MM.1S (cell line): ENCODE data around the gene TMEM134.

Experiments used
- DNase-seq: peaks from one replicate; pipeline ENCODE4 v3.0.0-alpha.2; 2015
- H2AFZ ChIP-seq: fragments of 300-600 bp; sonication (generic); 2 replicates; pipeline ENCODE4 v1.6.0; 2016; ENCODE audit warnings: antibody characterized with exemption, low read length
- H3F3A ChIP-seq: fragments of 300-600 bp; sonication (generic); 2 replicates; pipeline ENCODE4 v1.6.1; 2016; ENCODE audit warnings: mild to moderate bottlenecking, antibody characterized with exemption, low read length, moderate library complexity, mixed read lengths; ENCODE audit not compliant: insufficient read depth
- H3K27ac ChIP-seq: fragments of 300-600 bp; sonication (generic); 2 replicates; pipeline ENCODE4 v1.5.1; 2016; ENCODE audit warnings: mild to moderate bottlenecking, low read length
- H3K27me3 ChIP-seq: fragments of 300-600 bp; sonication (generic); replicated peaks from 2 replicates; pipeline ENCODE4 v1.6.0; 2016; ENCODE audit warnings: low read length; ENCODE audit not compliant: insufficient read depth
- H3K36me3 ChIP-seq: fragments of 300-600 bp; sonication (generic); replicated peaks from 2 replicates; pipeline ENCODE4 v1.6.1; 2016; ENCODE audit warnings: mild to moderate bottlenecking, low read length, mixed read lengths; ENCODE audit not compliant: insufficient read depth
- H3K4me1 ChIP-seq: fragments of 300-600 bp; sonication (generic); 2 replicates; pipeline ENCODE4 v1.6.1; 2016; ENCODE audit warnings: low read length, mixed read lengths
- H3K4me2 ChIP-seq: fragments of 300-600 bp; sonication (generic); 2 replicates; pipeline ENCODE4 v1.6.0; 2016; ENCODE audit warnings: low read depth, low read length
- H3K4me3 ChIP-seq: fragments of 300-600 bp; sonication (generic); 2 replicates; pipeline ENCODE4 v1.5.1; 2016; ENCODE audit warnings: low read length, mixed read lengths
- H3K79me2 ChIP-seq: fragments of 300-600 bp; sonication (generic); 2 replicates; pipeline ENCODE4 v1.6.1; 2016; ENCODE audit warnings: mixed run types, low read length, mixed read lengths
- H3K9ac ChIP-seq: fragments of 300-600 bp; sonication (generic); 2 replicates; pipeline ENCODE4 v1.6.1; 2016; ENCODE audit warnings: low read length, mixed read lengths
- H3K9me2 ChIP-seq: fragments of 300-600 bp; sonication (generic); replicated peaks from 2 replicates; pipeline ENCODE4 v1.6.1; 2016; ENCODE audit warnings: mild to moderate bottlenecking, low read length, mixed read lengths; ENCODE audit not compliant: insufficient read depth
- H3K9me3 ChIP-seq: fragments of 300-600 bp; sonication (generic); replicated peaks from 2 replicates; pipeline ENCODE4 v1.6.1; 2016; ENCODE audit warnings: mild to moderate bottlenecking, low read length, mixed read lengths; ENCODE audit not compliant: insufficient read depth
- H4K20me1 ChIP-seq: fragments of 300-600 bp; sonication (generic); 2 replicates; pipeline ENCODE4 v1.6.1; 2016; ENCODE audit warnings: mild to moderate bottlenecking, low read length, moderate library complexity, mixed read lengths; ENCODE audit not compliant: insufficient read depth
- CTCF ChIP-seq: fragments of 300-600 bp; sonication (generic); IDR thresholded peaks from 2 replicates; pipeline ENCODE4 v1.5.1; 2016; ENCODE audit warnings: antibody characterized with exemption, low read length, mixed read lengths
- EZH2 ChIP-seq: fragments of 300-600 bp; sonication (generic); optimal IDR thresholded peaks from 2 replicates; pipeline ENCODE3; 2017; ENCODE audit warnings: low read depth, mild to moderate bottlenecking, antibody characterized with exemption, low read length, mixed read lengths
- EZH2phosphoT487 ChIP-seq: fragments of 300-600 bp; sonication (generic); IDR thresholded peaks from 2 replicates; pipeline ENCODE4 v1.6.1; 2018; ENCODE audit warnings: antibody characterized with exemption, low read length

The TMEM134 gene

GRCh38 chr11:67498544-67498972 is 29.5 kb upstream of the TMEM134 start:
- Histone ChIP-seq H4K20me1 (no peaks in the 10 kb centered on the region), H3K79me2 (no peaks in the 10 kb centered on the region), H3K27me3 (peaks cover 56% of the 10 kb centered on the region), H3K9ac (no peak overlapping the region), H3K9me2 (no peaks in the 10 kb centered on the region), H3K4me2 (no peak overlapping the region), H3F3A (no peaks in the 10 kb centered on the region), H3K9me3 (no peaks in the 10 kb centered on the region), H2AFZ (no peak overlapping the region), H3K4me3 (no peak overlapping the region), H3K27ac (no peak overlapping the region), H3K4me1 (no peaks in the 10 kb centered on the region), H3K36me3 (no peaks in the 10 kb centered on the region)
- TF ChIP-seq EZH2: no peak
- no peak for TF ChIP-seq EZH2phosphoT487
- no peak for TF ChIP-seq CTCF
- no peak for DNase-seq

GRCh38 chr11:67497656-67498291 is 28.7 kb upstream of the TMEM134 start:
- H3K27ac ChIP-seq: no peak overlapping the region
- H3K36me3 ChIP-seq: no peaks in the 10 kb centered on the region
- no peaks in the 10 kb centered on the region for H3K9me3 ChIP-seq
- H3K4me1 ChIP-seq: no peaks in the 10 kb centered on the region
- H2AFZ ChIP-seq: no peak overlapping the region
- H3K9ac ChIP-seq: no peak overlapping the region
- TF ChIP-seq EZH2 (no peak), EZH2phosphoT487 (no peak), CTCF (no peak)
- no peak overlapping the region for H3K4me2 ChIP-seq
- H3K79me2 ChIP-seq: no peaks in the 10 kb centered on the region
- H3K9me2 ChIP-seq: no peaks in the 10 kb centered on the region
- no peak for DNase-seq
- no peaks in the 10 kb centered on the region for H3F3A ChIP-seq
- no peak overlapping the region for H3K4me3 ChIP-seq
- peaks cover 48% of the 10 kb centered on the region for H3K27me3 ChIP-seq
- H4K20me1 ChIP-seq: no peaks in the 10 kb centered on the region

GRCh38 chr11:67496113-67496512 is 27.1 kb upstream of the TMEM134 start:
- TF ChIP-seq EZH2phosphoT487 (no peak), EZH2 (no peak), CTCF (no peak)
- DNase-seq: no peak
- Histone ChIP-seq H4K20me1 (no peaks in the 10 kb centered on the region), H2AFZ (no peak overlapping the region), H3K9me2 (no peaks in the 10 kb centered on the region), H3K9ac (no peak overlapping the region), H3K9me3 (no peaks in the 10 kb centered on the region), H3K4me2 (no peak overlapping the region), H3K27me3 (peaks cover 32% of the 10 kb centered on the region), H3K79me2 (no peaks in the 10 kb centered on the region), H3K4me1 (no peaks in the 10 kb centered on the region), H3K4me3 (no peak overlapping the region), H3F3A (no peaks in the 10 kb centered on the region), H3K27ac (no peak overlapping the region), H3K36me3 (no peaks in the 10 kb centered on the region)
